HG03565 (cell line): ENCODE results near the gene LNX2.

Experiments used
- ATAC-seq: cut with Tn5 transposase; IDR thresholded peaks from one replicate; pipeline ENCODE4 v1.9.1; 2021; ENCODE audit warnings: mild to moderate bottlenecking, moderate library complexity; ENCODE audit not compliant: unreplicated experiment

Gene LNX2

GRCh38 chr13:27516103-27516502 is 104.2 kb downstream of the LNX2 start:
- ATAC-seq = no peak

DNA sequence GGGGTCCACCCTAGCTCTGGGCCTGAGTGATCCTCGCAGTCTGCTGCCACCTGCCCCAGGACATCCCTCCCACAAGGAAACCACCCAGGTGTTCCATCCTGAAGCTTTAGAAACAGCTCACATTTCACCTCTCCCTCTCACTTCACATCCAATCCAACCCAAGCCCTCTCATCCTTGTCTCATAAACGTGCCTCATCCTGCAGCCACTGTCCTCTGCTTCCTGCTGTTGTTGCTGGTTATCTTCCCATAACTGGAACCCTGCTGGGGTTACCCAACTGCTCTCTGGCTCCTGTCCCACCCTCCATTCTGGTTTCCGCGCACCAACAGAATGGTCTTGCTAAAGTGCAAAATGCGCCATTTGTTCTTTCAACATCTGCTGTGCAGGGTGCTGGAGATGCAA is 110.2 kb downstream of the LNX2 start:
- no peak for ATAC-seq

DNA sequence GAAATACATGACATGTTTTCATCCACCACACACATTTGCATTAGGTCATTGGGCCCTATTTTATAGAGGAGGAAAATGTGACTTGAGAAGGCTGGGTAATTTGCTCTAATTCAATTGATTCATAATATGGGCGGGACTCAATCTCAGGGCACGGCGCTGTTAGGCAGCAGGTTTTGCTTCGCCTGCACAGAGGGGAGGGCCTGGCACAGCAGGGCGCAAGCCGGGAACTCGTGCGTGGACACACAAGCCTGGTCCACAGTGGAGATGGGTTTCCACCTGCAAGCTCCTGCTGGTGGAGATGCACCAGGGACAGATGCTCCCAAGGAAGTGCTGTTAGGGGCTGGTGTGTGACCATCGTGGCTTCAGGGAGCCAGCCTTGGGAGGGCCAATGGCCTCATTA is 111.5 kb downstream of the LNX2 start:
- no peak for ATAC-seq

- ATAC-seq = no peak
These were observed 114.5 kb downstream of the LNX2 start for GRCh38 chr13:27505792-27506191.

DNA sequence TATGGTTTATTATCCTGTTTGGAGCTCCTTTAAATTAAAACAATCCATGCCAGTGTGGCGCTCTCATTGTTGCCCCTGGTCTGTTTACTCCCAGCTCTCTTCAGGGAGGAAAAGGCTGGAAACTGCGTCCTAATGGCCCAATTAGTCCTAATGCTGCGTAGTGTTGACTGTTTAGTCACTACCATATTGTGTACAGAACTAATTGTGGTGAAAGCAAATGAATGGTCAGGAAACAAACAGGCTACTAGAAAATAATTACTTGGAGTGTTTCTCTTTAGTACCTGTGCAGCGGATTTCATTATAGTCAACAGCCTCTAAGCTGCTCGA is 115.5 kb downstream of the LNX2 start:
- no peak for ATAC-seq

DNA sequence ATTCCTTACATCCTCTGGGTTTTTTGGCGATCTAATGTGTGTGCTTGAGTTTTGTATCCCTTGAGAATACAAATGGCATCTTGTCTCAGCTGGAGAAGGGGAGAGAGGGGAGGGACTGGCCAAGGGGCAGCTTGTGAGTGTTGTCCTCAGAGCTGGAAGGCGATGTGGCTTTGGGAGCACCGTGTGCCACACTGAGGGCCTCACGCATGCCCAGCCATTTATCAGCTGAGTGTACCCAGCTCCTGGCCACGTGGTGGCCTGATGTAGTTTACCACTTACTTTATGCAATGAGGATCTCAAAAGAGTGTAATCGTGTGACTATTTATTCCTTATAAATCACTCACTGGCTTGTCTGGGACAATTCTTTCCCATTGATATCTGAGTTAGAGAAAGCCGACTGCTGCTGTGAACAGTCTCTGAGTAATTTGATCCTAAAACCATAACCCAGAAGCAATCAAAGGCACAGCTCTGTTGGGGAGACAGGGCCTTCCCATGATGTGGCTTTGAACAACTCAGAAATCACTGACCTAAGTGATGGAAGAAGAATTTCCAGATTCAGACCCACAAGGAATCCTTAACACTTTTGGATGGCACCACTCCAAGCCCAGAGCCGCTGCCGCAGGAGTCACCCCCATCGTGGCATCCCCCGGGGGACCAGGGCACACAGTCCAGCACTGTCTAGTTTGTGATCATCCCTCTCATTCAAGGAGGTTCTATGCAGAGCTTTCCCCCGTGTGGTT is 116.0 kb downstream of the LNX2 start:
- no peak for ATAC-seq

DNA sequence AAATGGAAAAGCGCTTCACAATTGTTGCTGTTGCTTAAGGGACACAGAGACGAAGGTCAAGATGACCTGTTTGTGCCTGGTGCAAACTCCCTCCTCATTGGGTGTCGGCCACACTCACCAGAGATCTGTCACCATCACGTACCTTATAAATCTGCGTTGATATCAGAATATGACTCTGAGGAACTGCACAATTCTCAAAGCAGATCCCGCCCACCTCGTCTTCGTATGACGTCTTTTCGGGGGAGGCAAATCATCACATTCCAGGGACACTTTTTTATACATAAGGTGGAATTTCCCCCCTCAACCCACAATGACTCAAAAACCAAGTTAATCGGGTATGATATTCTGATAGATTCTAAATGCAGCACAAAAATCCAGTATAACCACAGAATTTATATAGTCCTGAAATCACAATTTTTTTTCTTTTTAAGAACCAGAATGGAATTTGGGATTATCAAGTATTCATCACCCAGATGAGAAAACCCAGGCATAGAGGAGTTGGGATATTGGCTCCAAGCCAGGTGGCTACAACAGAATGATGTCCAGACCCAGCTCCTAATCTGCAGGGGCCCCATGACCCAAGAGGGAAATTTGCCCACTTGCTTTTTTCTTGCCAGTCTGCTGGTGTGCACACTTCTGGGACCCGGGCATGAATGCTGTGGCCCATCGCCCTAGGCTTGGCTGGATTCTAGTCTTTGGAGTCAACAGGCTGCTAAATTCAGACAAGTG is 119.4 kb downstream of the LNX2 start:
- no peak for ATAC-seq

- ATAC-seq = no peak
These were observed 122.6 kb downstream of the LNX2 start for GRCh38 chr13:27497563-27498230.

DNA sequence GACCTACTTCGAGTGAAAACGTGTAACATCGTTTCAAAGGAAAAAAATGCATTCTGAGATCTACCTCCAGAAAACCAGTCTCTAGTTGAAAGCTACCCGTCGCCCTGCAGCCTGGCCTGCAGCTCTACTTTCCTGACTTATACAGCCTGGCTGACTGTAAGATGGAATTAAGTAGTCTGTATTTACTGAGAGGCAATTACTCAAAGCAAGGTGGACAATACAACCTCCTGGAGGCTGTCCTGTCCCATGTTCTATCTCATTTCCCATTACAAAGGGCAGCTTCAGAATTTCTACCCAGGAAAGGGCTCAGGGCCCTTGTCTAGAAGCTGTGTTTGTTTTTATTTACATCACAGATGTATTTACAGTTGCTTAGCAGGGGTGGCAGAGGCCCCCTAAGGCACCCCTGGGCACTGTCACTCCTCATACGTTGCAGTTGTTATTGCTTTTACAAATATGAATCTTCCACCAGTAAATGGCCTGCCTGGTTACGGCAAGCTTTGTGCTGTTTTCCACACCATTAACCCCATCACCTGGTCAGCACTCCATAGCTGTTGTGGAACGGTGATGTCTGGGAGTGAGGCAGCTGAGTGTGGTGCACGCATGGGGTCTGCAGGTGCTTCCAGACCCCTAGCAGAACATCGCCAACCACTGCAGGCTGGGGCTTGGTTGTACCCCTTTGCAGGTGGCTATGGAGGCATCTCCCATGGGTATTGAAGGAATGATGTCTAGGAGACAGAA is 123.6 kb downstream of the LNX2 start:
- ATAC-seq = no peak

- ATAC-seq = no peak
These were observed 124.3 kb downstream of the LNX2 start for GRCh38 chr13:27496006-27496405.
